Suprapubic skin (tissue), 4 donors: Measurements from ENCODE around the gene OR2J3. TPM values are rescaled to one million over a fixed set of nuclear protein-coding genes. Genes with fewer than 3 reads are reported as not detected.

Source experiments
- DNase-seq, 2 donors: peaks; one replicate each; pipeline ENCODE4 v3.0.0-alpha.2; 2019; ENCODE audit warnings: low spot score in 2 of 2
- H3K27ac ChIP-seq: fragments of 200-600 bp; sonication (generic); one replicate; pipeline ENCODE4 v1.5.1; 2019
- H3K27me3 ChIP-seq: fragments of 200-600 bp; sonication (generic); one replicate; pipeline ENCODE4 v1.5.1; 2019
- H3K36me3 ChIP-seq: fragments of 200-600 bp; sonication (generic); one replicate; pipeline ENCODE4 v1.5.1; 2019
- H3K4me1 ChIP-seq: fragments of 200-600 bp; sonication (generic); one replicate; pipeline ENCODE4 v1.5.1; 2019
- H3K4me3 ChIP-seq: fragments of 200-600 bp; sonication (generic); one replicate; pipeline ENCODE4 v1.5.1; 2019; ENCODE audit warnings: mild to moderate bottlenecking
- H3K9me3 ChIP-seq: fragments of 200-600 bp; sonication (generic); one replicate; pipeline ENCODE4 v1.5.1; 2019
- EP300 ChIP-seq: sonication (generic); formaldehyde crosslinking; IDR thresholded peaks from one replicate; pipeline ENCODE4 v1.6.1; 2017; ENCODE audit warnings: antibody characterized with exemption
- POLR2A ChIP-seq, 2 donors: fragments of 450-650 bp; IDR thresholded peaks; one replicate each; pipeline ENCODE4 v1.6.1; 2017; ENCODE audit warnings: antibody characterized with exemption in 2 of 2, mild to moderate bottlenecking in 2 of 2, moderate library complexity in 2 of 2
- POLR2AphosphoS5 ChIP-seq, 3 donors: sonication (generic); formaldehyde crosslinking; IDR thresholded peaks; one replicate each; pipeline ENCODE4 v1.6.1; 2017; ENCODE audit warnings: antibody characterized with exemption in 3 of 3
- WGBS: methylation state at CpG from one replicate; pipeline ENCODE4 v1.1.5; 2018; 5-methylcytosine and 5-hydroxymethylcytosine counted together
- total RNA-seq, 4 donors: library from RNA; depleted of rRNA; stranded (reverse); fragments of >200 nt; gene quantifications; one replicate each; pipeline ENCODE4 v1.1.0, GENCODE V29; 2016
- TF ChIP-seq, protein P1 (sequence below), 2 donors: fragments of 200-600 bp in 1 of 2; fragments of 450-650 bp in 1 of 2; sonication (generic) in 1 of 2; IDR thresholded peaks; one replicate each; pipeline ENCODE4 v1.5.1; 2016 to 2019; ENCODE audit warnings: antibody characterized with exemption in 2 of 2, mild to moderate bottlenecking in 1 of 2, moderate library complexity in 1 of 2

The OR2J3 gene
- total RNA-seq, result not detected

DNA sequence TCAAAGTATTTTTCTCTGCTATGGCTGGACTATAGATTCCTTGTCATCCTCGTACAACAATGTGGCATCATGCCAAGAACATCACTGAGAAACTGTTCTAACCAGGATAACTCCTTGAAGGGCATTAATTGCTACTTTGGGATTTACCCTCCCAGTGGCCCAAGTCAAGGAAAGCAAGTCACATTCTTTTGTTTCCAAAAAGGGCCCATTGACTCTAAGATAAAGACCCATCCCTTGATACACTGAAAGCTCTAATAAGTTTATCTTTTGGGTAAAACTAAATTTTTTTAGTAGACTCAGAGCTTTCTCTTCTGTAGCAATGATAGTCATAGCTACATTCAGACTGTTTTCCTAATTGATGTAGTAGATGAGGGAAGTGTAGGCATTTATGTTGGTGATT is at the start of gene OR2J3:
Gene OR2J3, plus strand, starts transcription at position 301 of the 400 bp plus-strand sequence. CDS start 3,833 bp downstream, outside the sequence.
- TF ChIP-seq, protein P1, sequence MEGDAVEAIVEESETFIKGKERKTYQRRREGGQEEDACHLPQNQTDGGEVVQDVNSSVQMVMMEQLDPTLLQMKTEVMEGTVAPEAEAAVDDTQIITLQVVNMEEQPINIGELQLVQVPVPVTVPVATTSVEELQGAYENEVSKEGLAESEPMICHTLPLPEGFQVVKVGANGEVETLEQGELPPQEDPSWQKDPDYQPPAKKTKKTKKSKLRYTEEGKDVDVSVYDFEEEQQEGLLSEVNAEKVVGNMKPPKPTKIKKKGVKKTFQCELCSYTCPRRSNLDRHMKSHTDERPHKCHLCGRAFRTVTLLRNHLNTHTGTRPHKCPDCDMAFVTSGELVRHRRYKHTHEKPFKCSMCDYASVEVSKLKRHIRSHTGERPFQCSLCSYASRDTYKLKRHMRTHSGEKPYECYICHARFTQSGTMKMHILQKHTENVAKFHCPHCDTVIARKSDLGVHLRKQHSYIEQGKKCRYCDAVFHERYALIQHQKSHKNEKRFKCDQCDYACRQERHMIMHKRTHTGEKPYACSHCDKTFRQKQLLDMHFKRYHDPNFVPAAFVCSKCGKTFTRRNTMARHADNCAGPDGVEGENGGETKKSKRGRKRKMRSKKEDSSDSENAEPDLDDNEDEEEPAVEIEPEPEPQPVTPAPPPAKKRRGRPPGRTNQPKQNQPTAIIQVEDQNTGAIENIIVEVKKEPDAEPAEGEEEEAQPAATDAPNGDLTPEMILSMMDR (IDR thresholded peaks at IDR 0.05), result no peak
- TF ChIP-seq EP300, result no peak
- no peak for TF ChIP-seq POLR2A (IDR thresholded peaks at IDR 0.05)
- TF ChIP-seq POLR2AphosphoS5 (IDR thresholded peaks at IDR 0.05), result no peak
- no peak within 1 kb of the TSS for H3K4me3 ChIP-seq
- no peak for DNase-seq
- no peak within 1 kb of the TSS for H3K27ac ChIP-seq
- WGBS, result 14% methylated on average over 1 of the region's 1 CpG
- H3K27me3 ChIP-seq, result no peaks in the 10 kb centered on the region
- H3K4me1 ChIP-seq, result no peaks in the 10 kb centered on the region
- H3K9me3 ChIP-seq, result no peaks in the 10 kb centered on the region
- H3K36me3 ChIP-seq, result no peaks in the 10 kb centered on the region

DNA sequence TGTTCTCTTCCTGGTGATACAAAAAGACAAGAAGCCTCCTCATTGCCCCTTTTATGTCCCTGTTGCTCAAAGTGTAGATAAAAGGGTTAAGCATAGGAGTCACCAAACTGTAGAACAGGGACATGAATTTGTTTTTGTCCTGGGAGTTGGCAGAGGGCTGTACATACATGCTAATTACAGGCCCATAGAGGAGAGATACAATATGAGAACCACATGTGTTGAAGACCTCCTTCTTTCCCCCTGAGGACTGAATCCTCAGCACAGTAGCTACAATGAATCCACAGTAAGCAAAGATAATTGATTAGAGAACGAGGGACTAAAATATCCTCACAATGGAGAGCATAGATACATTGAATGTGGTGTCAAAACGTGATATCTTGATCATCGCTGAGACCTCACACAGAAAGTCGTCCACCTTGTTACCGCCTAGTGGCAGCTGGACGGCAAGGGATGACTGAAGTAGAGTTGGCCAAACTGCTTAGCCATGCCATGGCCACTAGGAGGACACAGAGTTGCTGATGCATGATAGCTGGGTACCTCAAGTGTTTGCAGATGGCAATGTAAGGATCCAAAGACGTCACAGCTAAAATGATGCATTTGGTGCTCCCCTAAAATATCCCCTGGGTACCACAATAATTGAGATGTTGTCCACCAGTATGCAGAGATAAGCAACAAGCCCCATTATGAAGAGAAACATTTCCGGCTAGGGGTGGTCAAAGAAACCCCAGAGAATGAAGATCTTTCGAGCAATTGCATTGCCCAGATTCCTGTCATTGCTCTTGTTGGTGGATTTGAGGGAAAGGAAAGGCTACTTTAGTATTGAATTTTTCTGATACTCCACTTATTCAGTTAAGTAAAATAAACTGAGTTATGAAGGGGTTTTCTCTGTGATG is 35.8 kb upstream of the OR2J3 start:
- Histone ChIP-seq H3K27me3 (no peaks in the 10 kb centered on the region), H3K4me3 (no peak overlapping the region), H3K9me3 (no peaks in the 10 kb centered on the region), H3K4me1 (no peaks in the 10 kb centered on the region), H3K27ac (no peak overlapping the region), H3K36me3 (no peaks in the 10 kb centered on the region)
- DNase-seq, result no peak
- WGBS, result 42% methylated on average over 9 of the region's 9 CpGs
- TF ChIP-seq POLR2AphosphoS5 (IDR thresholded peaks at IDR 0.05) (no peak), POLR2A (IDR thresholded peaks at IDR 0.05) (no peak)
- TF ChIP-seq, protein P1 (IDR thresholded peaks at IDR 0.05), result peak in 1 of 2 donors; percentile 27

DNA sequence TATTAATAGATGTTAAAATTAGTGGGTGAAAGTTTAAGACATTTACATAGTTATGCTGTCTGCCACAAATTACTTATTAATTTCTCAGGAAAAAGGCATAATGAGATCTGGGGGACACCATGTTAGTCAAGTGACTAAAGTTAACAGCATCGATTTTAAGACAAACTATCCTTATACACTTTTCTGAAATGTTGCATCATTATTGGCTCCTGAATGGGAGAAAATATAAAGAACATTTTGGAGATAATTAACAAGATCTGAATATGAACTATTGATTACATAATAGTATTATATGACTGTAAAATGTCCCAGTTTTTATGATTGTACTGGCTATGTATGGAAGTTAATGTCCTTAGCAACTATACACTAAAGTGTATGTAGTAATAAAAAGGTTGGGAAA is 28.7 kb upstream of the OR2J3 start:
- Histone ChIP-seq H3K27ac (no peak overlapping the region), H3K9me3 (peaks cover 4% of the 10 kb centered on the region), H3K4me1 (no peaks in the 10 kb centered on the region), H3K4me3 (no peak overlapping the region), H3K36me3 (no peaks in the 10 kb centered on the region), H3K27me3 (no peaks in the 10 kb centered on the region)
- DNase-seq, result no peak
- TF ChIP-seq EP300 (no peak), POLR2AphosphoS5 (IDR thresholded peaks at IDR 0.05) (no peak)
- 83% methylated on average over 1 of the region's 1 CpG for WGBS

DNA sequence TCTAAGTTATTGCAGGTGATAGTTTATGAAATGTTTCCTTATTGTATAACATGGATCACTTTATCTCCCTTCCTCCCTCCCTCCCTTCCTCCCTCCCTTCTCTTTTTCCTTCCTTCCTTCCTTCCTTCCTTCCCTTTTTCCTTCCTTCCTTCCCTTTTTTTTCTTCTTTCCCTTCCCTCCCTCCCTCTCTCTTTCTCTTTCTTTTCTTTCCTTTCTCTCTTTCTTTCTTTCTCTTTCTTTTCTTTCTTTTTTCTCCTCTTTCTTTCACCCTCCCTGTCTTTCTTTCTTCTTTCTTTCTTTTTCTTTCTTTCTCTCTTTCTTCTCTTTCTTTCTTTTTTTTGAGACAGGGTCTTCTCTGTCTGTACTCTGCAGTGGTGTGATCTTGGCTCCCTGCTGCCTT is 26.5 kb upstream of the OR2J3 start:
- no peak for DNase-seq
- H3K9me3 ChIP-seq, result peaks cover 4% of the 10 kb centered on the region
- H3K27ac ChIP-seq, result no peak overlapping the region

DNA sequence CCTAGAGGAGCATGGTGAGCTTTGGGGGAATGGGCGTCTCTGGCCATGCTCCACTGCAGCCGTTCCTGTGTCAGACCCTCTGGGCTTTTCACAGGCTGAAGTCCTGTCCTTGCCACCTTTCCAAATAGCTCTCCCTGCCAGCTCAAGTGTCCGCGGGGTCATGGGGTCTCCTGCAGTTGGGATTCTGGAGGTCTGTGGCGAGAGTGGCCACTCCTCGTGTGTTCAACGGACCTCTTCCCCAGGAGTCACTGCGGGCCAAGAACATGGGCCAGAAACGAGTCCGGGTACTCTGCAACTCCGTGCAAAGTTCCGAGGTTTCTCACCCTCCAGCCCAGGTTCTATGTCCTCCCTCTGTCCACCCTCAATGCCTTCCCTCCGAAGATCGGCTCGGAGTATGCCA is 25.4 kb upstream of the OR2J3 start:
- Histone ChIP-seq H3K36me3 (no peaks in the 10 kb centered on the region), H3K27ac (no peak overlapping the region), H3K27me3 (no peaks in the 10 kb centered on the region), H3K4me3 (no peak overlapping the region), H3K9me3 (peaks cover 4% of the 10 kb centered on the region), H3K4me1 (no peaks in the 10 kb centered on the region)
- DNase-seq, result no peak
- TF ChIP-seq POLR2AphosphoS5 (IDR thresholded peaks at IDR 0.05) (no peak), EP300 (no peak), POLR2A (IDR thresholded peaks at IDR 0.05) (no peak)
- TF ChIP-seq, protein P1 (IDR thresholded peaks at IDR 0.05), result no peak
- WGBS, result 87% methylated on average over 12 of the region's 15 CpGs

More for the DNA sequence above, 26.5 kb upstream of the OR2J3 start:
- no peak for TF ChIP-seq POLR2AphosphoS5 (IDR thresholded peaks at IDR 0.05)
- TF ChIP-seq POLR2A (IDR thresholded peaks at IDR 0.05), result no peak
- TF ChIP-seq, protein P1 (IDR thresholded peaks at IDR 0.05), result no peak
- TF ChIP-seq EP300, result no peak
- Histone ChIP-seq H3K27me3 (no peaks in the 10 kb centered on the region), H3K4me1 (no peaks in the 10 kb centered on the region), H3K36me3 (no peaks in the 10 kb centered on the region), H3K4me3 (no peak overlapping the region)
